Left colon (tissue), 2 donors: ENCODE data around the gene CLOCK. TPM values are rescaled to one million over a fixed set of nuclear protein-coding genes. Genes with fewer than 3 reads are reported as not detected.

Experiments used
- ATAC-seq: fragments of 200-7000 bp; cut with Tn5 transposase; one replicate; pipeline ENCODE4 v1.9.1; 2020; ENCODE audit warnings: mild to moderate bottlenecking, moderate library complexity
- DNase-seq, 2 donors: peaks; one replicate each; pipeline ENCODE4 v3.0.0-alpha.2; 2020
- intact Hi-C, 2 donors: fragments of 100-400 bp; cut with DNase I in 1 of 2; cut with micrococcal nuclease in 1 of 2; formaldehyde crosslinking; loops; one replicate each; pipeline versions ENCODE4 v1.11.2 to v1.14.0; 2022; cut with DNase I, micrococcal nuclease
- total RNA-seq, 2 donors: library from RNA; stranded (reverse); fragmentation: NEBNext Ultra II Directional; extraction: Animal tissue kit (Norgen Biotek cat#: 25700); gene quantifications; one replicate each; pipeline ENCODE4 v1.2.1, GENCODE V29; 2021
- donor health status: DM: no; HTN: no; CAD: no.
- donor health status: DM: yes; HTN: yes; CAD: no.

CLOCK gene
- total RNA-seq, 2 donors from 2014 or later: 19.0 to 21.9 TPM

DNA sequence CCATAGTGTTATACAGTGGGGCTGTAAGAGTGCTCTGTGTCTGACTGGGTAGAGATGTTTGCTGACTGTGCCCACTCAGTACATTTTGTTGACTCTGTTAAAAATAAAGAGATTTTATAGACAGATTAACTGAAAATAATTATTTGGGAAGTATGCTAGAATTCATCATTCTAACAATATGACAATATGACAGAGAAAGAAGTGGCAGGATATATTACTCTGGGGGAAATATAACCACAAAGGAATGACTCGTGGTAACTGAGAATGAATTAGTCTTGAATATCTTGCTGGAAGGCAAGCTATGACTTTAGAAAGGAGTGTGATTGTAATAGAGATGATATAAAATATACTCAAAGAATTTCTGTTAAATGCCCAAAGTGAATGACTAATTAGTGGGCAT, 104.2 kb downstream of the CLOCK start:
- intact Hi-C loops: no loop called here
- no peak for ATAC-seq
- DNase-seq: no peak

DNA sequence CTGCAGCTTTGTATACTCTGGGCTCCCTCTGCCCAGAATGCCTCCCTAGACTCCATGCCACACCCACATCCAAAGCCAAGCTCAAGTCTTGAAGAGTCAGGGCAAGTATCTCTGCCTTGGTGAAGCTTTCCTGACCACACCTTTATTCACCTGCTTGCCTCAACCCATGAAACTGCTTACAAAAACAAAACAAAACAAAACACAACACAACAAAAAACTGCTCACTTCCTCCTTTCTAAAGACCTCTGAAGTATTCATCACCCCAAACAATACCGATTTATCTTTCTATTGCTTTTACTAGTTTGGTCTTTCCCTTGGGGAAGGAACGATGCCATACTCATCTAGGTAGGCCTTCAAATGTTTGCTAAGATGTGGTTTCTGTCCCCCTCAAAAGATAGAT, 105.9 kb downstream of the CLOCK start:
- intact Hi-C loops: no loop called here
- DNase-seq (no peak), ATAC-seq (no peak)

DNA sequence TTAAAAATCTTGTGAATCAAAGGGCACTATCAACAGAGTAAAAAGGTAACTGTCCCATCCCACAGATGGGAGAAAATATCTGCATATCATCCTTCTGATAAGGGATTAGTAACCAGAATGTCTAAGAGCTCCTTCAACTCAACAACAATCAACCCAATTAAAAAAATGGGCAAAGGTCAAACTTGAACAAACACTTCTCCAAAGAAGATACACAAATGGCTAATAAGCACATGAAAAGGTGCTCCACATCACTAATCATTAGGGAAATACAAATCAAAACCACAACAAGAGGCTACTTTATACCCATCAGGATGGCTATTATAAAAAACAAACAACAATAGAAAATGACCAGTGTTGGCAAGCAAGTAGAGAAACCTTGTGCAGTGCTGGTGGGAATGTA, 107.7 kb downstream of the CLOCK start:
- ATAC-seq (peak; percentile 10), DNase-seq (no peak)
- intact Hi-C loops: no loop called here

DNA sequence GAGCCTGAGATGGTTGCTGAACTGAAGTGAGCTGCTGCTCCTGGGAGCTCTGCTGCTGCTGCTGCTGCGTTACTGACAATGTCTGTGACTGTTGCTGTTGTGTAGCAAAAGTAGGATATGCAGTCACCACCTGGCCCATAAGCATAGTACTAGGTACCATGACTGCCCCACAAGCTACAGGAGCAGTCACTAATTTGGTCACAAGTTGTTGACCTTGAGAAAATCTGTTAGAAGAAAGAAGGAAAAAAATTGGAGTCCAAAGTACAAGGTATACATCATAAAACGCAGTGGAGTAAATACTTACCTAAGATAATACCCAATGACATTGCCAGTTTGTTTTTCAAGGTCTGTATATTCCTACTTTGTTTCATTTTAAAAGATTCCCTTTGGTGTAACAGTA, 108.4 kb downstream of the CLOCK start:
- intact Hi-C loops: no loop called here
- ATAC-seq (peak; percentile 81), DNase-seq (peak in 1 of 2 donors; percentile 14)

DNA sequence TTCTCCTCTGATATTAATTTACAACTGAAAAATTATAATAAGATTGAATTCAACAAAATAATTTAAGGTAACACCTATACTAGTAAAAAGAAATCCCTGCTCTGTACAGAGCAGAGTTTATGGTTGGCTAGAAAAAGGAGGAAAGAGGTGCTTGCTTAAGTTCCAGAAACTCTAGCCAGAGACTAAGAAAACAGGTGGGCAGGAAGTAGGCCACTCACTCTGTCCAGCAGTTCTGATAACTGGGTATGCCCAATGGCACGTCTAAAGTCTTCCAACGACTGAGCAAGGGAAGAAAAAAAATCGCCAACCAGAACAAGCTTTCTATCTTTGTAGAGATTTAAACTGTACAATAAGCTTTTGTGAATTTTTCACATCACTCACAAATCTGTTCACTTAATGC, 108.9 kb downstream of the CLOCK start:
- DNase-seq: no peak
- ATAC-seq: peak; percentile 27
- intact Hi-C loops: no loop called here

DNA sequence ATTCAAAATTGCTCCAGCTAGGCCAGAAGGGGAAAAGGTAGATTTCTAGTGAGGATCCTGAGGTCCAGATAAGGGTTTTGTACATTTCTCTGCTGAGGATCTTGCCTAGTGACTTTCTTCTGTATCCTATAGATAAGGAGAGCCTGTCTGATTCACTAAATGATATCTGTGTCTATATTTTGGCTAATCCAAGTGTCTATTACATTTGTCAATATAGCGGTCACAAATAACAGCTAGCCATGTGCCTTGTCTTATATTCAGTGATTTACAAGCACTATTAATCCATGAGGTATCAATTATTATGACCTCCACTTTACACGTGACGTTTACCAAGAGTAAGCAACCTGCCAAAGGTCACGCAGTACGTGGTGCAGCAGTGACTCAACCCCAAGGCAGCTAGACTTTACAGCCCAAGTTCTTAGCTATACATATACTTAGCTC, 109.3 kb downstream of the CLOCK start:
- intact Hi-C loops: no loop called here
- ATAC-seq: peak; percentile 86
- DNase-seq: peak in 1 of 2 donors; percentile 42

DNA sequence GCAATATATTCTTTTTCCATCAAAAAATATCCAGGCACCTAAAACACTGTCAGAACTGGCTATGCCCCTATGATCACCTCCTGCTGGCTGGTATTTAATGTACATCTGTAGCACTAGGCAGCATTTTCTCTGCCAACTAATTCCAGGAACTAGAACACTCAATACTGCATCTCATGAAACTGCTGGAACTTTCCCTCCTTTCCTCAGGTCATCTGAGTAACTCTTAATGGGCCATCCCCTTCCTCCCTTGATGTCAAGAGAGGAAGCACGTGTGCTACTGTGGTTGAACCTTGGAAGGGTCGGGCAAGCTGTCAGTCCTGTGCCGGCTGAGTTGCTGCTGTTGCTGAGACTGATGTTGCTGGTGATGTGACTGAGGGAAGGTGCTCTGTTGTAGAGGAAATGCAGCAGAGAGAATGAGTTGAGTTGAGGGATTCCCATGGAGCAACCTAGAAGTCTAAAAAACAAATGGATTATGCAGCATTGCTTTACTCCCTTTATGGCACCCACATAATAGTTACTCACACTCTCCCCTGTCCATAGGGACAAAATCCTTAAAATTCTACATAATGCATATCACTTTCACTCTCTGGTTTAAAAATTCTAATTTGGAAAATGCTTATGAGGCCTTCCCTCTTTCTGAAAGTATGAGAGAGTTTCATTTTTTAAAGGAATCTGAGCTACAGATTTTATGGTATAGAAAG, 111.4 kb downstream of the CLOCK start:
- ATAC-seq: no peak
- intact Hi-C loops: no loop called here
- DNase-seq: no peak

DNA sequence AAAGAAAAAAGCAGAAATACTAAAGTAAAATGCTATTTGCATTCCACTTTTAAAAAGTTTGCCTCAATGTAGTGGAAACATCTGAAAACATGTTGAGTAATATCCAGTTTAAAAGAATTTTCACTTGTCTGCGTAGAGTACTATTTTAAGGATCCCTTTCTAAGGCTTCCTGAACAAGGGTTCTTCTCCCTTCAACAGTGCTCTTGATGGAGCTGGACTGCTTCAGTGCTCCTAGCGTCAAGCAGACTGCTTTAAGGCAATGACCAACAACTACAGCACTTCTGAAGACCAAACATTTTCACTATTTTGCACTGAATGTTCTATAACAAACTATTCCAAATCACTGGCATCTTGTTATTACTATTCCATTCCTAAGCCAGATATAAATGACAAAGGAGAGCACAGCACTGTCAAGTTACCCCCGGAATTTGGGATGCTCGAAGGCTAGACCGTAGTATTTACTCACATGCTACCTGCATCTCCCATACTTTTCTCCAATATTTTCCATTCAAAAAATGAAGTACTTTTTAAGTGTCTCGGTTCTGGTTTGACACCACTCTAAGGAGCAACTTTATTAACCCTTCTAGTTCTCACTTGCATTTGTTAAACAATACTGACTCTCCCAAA, 114.9 kb downstream of the CLOCK start:
- intact Hi-C loops: no loop called here
- ATAC-seq: no peak

DNA sequence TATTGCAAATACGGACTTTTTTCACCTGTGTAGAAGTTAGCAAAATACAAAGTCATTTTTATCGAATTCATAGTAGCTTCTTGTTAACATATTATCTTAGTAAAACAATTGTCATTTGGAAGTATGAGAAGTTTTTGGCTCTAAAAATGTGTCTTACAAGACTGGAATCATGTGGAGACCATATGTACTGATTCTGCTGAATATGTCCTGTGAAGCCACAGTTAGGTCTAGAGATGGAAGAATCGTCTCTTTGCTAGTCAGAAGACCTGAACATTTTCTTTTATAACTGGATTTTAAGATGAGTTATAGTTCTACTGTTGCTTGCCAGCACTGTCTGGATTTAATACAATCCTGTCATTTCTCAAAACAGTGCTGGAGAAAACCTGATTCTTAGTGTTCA, 121.9 kb downstream of the CLOCK start:
- ATAC-seq (no peak), DNase-seq (no peak)
- intact Hi-C loops: no loop called here

More for the DNA sequence above, 114.9 kb downstream of the CLOCK start:
- no peak for DNase-seq

DNA sequence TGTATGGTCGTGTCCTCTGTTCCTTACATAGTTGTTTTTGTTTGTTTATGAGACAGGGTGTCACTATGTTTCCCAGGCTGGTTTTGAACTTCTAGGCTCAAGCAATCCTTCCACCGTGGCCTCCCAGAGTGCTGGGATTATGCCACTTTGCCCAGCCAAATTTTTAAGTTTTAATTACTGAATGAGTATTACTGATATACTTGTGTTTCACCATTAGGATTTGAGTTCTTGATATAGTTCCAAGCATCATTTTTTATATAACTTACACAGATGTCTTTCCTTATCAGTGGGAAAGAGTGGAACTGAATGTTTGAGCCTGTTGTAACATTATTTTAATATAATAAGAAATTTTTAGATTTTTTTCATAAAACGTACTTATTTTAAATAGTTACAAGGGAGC, 130.5 kb downstream of the CLOCK start:
- intact Hi-C loops: no loop called here
- ATAC-seq (no peak), DNase-seq (no peak)

DNA sequence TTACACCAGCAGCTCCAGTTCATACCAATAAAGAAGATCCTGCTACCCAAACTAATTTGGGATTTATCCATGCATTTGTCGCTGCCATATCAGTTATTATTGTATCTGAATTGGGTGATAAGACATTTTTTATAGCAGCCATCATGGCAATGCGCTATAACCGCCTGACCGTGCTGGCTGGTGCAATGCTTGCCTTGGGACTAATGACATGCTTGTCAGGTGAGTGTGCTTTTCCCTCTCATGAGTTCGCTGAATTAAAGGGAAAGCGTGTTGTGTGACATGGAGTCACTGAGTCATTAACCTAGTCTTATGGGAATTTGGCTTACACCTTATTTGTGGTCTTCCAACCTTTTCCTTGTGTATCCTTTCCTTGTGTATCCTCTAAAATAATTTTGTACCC, 135.1 kb downstream of the CLOCK start:
- ATAC-seq (peak; percentile 51), DNase-seq (no peak)
- intact Hi-C loops: no loop called here

DNA sequence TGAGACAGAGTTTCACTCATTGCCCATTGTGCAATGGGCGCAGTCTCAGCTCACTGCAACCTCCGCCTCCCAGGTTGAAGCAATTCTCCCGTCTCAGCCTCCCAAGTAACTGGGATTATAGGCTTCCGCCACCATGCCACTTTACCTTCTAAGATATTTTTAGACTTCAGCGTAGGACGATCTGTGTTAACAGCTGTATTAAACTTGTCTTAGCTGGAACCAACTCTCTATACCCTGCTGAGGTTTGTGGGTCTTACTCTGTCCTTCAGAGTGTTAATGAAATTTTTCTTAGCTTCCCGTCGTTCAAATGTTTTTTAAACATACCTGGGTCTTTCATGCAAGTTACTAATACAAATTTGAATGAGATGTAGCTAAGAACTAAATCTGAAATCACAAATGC, 136.3 kb downstream of the CLOCK start:
- no peak for ATAC-seq
- DNase-seq: no peak
- intact Hi-C loops: no loop called here

DNA sequence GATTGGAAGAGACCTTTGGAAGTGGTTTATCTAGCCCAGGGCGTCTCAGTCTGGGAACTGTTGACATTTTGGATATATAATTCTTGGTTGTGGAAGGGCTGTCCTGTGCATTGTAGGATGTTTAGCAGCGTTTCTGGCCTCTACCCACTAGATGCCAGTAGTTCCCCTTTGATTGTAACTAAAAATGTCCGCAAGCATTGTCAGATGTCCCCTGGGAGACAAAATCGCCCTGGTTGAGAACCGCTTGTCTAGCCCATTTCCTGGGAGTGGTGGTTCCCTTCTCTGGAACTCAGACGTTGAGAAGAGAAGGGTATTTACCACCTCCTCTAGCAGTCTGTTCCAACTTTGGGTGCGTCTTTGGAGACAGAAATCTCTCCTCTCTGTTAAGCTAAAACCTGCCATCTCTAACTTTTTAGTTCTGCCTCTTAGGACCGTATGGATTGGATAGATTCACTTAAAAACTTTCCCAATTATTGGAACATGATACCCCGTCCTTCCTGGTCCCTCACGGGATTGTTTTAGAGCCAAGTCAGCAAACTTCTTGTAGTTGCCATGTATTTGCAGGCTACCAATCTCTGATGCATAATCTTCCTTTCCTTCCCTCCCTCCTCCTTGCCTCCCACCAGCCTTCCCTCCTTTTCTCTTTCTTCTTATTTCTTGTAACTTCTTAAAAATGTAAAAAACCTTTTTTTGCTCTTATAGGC, 137.1 kb downstream of the CLOCK start:
- intact Hi-C loops: no loop called here

DNA sequence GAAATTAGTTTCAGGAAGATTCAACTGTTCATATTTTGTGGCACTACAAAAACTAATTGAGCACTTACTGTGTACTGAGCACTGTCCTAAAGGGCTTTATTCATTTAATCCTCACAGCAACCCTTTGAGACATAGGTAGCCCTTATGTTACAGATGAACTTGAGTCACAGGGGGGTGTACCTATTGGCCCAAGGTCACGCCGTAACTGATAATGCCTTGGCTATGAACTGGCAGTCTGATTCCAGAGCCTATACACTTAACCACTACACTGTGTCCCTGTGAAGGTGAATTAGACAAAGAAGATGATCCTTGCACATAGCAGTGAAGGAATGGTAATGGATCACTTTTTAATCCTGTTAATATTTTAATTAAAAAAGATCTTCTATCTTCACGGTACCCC, 138.9 kb downstream of the CLOCK start:
- DNase-seq (no peak), ATAC-seq (no peak)
- intact Hi-C loops: no loop called here

More for the DNA sequence above, 137.1 kb downstream of the CLOCK start:
- DNase-seq (no peak), ATAC-seq (no peak)

DNA sequence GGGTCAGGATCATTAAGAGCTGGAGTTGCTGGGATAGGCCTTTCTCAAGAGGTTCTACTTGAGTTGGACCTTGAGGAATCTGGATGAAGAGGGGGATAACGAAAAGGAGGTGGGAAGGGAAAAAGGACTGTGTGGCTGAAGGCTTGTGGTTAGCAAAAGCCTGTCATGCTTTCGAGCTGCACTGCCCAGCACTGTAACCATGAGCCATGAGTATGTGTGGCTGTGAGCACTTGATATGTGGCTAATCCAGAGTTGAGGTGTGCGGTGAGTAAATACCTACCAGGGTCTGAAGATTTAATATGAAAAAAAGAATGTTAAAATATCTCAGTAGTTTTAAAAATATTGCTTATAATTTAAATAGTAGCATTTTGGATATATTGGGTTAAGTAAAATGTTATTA, 139.6 kb downstream of the CLOCK start:
- ATAC-seq (no peak), DNase-seq (no peak)
- intact Hi-C loops: no loop called here

DNA sequence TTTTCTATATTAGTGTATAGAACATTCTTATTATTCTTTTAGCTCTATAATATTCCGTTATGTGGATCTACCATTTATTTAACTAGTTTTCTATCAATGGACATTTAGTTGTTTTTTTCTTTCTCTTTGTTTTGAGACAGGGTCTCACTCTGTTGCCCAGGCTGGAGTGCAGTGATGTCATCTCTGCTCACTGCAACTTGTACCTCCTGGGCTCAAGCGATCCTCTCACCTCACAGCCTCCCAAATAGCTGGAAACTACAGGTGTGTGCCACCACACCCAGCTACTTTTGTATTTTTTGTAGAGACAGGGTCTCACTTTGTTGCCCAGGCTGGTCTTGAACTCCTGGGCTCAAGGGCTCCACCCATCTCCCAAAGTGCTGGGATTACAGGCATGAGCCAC, 140.2 kb downstream of the CLOCK start:
- DNase-seq (no peak), ATAC-seq (no peak)
- intact Hi-C loops: no loop called here

DNA sequence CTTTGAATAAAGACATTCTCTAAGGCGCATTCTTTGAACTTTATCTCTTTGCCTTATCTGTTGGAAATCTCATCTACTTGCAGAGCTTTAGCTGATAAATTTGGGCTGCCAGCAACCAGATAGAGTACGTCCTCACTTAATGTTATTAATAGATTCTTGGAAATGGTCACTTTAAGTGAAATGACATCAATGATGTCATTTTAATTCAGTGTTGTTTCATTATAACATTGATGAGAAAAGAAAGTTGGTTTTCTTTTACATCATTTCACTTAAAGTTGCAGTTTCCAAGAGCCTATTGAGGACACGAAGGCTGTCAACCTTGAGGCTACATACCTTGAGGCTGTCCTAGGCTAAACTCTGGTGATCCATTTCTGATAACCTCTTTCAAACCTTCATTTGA, 141.6 kb downstream of the CLOCK start:
- ATAC-seq (no peak), DNase-seq (no peak)
- intact Hi-C loops: no loop called here

DNA sequence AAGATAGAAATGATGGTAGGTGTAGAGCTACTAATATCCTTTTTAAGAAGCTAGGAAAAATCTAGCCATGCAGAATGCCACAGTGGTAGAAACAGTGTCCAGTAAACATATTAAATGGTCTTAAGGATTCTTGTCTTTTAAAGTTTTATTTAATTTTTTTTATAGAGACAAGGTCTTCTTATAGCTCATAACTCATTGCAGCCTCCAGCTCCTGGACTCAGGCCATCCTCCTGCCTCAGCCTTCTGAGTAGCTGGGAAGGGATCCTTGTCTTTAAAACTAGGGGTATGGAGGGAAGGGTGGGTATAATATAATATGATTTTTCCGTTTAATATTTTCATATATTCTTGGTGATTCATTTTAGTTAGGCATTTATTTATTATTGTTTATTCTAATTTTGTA, 147.1 kb downstream of the CLOCK start:
- intact Hi-C loops: no loop called here
- DNase-seq (no peak), ATAC-seq (no peak)

DNA sequence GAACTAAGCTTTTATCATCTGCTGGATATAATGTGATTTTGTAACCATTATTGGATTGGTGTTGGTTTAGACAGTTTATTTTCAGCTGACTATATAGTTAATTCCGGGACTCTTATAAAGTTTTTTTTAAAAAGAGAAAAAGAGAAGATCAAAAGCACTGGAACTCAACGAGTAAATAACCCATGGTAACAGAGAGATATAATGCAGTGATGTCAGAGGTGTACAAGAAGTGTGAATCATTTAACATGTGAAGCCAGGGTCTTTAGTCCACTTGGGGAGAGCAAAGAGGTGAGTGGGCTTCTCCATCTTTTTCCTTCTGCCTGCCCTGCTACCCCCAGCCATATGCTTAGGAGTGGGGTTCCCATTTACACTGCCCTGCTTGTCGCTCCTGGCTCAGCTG, 147.7 kb downstream of the CLOCK start:
- DNase-seq (no peak), ATAC-seq (no peak)
- intact Hi-C loops: no loop called here

DNA sequence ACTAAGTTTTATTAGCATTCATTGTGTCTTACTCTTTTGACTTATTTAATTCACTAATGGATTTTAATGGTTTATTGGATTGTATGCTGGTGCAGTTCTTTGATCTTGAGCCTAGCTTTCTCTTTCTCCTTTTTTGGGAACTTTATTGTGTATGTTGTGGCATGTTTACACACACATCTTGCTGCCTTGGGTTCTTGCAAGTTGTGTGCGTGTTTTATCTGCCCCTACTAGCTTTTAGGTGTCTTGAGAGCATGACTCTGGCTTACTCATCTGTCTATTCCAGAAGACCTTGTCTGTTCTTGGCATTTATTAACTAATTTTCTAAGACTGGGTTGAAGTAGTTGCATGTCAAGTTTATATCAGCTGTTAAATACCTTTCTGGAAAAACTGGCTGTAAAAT, 148.2 kb downstream of the CLOCK start:
- DNase-seq: no peak
- no peak for ATAC-seq

More for the DNA sequence above, 148.2 kb downstream of the CLOCK start:
- intact Hi-C loops: no loop called here
